Activated naive CD4-positive, alpha-beta T cell treated with anti-CD3 and anti-CD28 coated beads, Interleukin-2, amount 50 U/mL, for 72 hours (primary cell): Measurements from ENCODE around the gene OCRL. TPM values are rescaled to one million over a fixed set of nuclear protein-coding genes. Genes with fewer than 3 reads are reported as not detected.
"Not testable (repeated sequence)": the region's sequence is repeated elsewhere in the genome, so short reads cannot be mapped to it uniquely, and the experiment has no call there.

Source experiments
- ATAC-seq, 2 donors: fragments of 150-1000 bp; cut with Tn5 transposase; 2 replicates each; pipeline ENCODE4 v1.10.0; 2021; ENCODE audit warnings: mild to moderate bottlenecking in 2 of 2, moderate library complexity in 2 of 2
- DNase-seq, 2 donors: peaks; one replicate each; pipeline ENCODE4 v3.0.0; 2021 to 2022; ENCODE audit warnings: low spot score in 2 of 2
- H3K27ac Mint-ChIP-seq, 2 donors: one replicate each; pipeline ENCODE4 v1.8.0; 2022; ENCODE audit warnings: mild to moderate bottlenecking in 2 of 2, mixed read lengths in 2 of 2
- H3K36me3 Mint-ChIP-seq, 2 donors: one replicate each; pipeline ENCODE4 v1.8.0; 2022; ENCODE audit warnings: mixed read lengths in 2 of 2
- H3K9me3 Mint-ChIP-seq, 2 donors: one replicate each; pipeline ENCODE4 v1.8.0; 2022; ENCODE audit warnings: mixed read lengths in 2 of 2
- total RNA-seq, 2 donors: library from RNA; stranded (reverse); gene quantifications; one replicate each; pipeline ENCODE4 v1.2.3, GENCODE V29; 2022

OCRL gene
- total RNA-seq, 2 donors from 2014 or later: 0.96 to 3.1 TPM

DNA sequence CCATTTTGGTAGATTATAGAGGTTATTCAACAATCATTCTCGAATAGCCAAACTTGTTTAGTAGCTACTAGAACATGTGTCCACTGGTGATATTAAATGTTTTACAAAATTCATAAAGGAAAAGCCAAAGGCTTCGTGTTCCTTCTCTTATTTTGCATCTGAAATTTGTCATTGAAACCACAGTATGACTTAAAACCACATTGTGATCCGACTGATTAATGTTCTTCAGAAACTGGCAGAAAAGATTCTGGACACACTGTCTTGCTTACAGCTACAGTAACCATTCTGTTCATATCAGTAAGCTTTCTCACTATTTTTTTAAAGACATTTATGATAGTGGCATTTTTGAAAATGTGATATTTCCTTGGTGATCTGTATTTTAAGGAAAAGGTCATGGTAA, 14.2 kb upstream of the OCRL start:
- Mint-ChIP-seq H3K36me3 (no peaks in the 10 kb centered on the region), H3K27ac (no peak overlapping the region), H3K9me3 (peaks cover 0 to 5% of the 10 kb centered on the region in 2 donors)
- DNase-seq (no peak), ATAC-seq (no peak)

DNA sequence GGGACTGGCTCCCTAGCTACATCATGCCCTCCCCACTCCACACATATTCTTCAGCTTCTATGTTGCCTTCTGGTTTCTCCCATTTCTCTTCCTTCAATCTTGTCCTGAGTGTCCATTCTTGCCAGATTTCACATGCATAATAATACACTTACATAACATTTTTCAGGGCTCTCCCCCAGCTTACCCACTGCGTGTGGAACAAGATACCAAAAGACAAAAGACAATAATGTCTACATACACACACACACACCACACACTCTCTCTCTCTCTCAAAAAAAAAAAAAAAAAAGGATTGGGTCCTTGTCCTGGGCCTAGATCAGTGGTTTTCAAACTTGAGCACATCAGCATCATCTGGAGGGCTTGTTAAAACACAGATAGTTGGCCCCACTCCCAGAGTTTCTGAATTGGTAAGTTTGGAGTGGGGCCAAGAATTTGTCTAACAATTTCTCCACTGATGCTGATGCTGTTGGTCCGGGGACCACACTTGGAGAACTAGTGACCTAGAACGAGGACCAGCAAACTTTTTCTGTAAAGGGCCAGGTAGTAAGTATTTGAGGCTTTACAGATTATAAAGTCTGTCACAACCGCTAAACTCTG, 10.3 kb upstream of the OCRL start:
- Mint-ChIP-seq H3K9me3 (no peaks in the 10 kb centered on the region), H3K36me3 (no peaks in the 10 kb centered on the region), H3K27ac (no peak overlapping the region)
- ATAC-seq (no peak), DNase-seq (no peak)

DNA sequence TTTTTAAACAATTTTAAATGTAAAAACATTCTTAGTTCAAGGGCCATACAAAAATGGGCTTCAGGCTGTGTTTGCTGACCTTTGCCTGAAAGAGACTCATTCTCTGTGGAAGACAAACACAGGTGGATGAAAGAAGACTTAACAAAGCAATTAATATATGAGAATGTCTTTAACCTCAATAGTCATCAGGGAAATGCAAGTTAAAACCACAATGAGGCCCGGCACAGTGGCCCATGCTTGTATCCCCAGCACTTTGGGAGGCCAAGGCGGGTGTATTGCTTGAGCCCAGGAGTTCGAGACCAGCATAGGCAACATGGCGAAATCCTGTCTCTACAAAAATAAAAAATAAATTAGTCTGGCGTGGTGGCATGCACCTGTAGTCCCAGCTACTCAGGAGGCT, 9.6 kb upstream of the OCRL start:
- H3K27ac Mint-ChIP-seq: no peak overlapping the region
- ATAC-seq (no peak), DNase-seq (no peak)
- H3K36me3 Mint-ChIP-seq: no peaks in the 10 kb centered on the region
- H3K9me3 Mint-ChIP-seq: no peaks in the 10 kb centered on the region

DNA sequence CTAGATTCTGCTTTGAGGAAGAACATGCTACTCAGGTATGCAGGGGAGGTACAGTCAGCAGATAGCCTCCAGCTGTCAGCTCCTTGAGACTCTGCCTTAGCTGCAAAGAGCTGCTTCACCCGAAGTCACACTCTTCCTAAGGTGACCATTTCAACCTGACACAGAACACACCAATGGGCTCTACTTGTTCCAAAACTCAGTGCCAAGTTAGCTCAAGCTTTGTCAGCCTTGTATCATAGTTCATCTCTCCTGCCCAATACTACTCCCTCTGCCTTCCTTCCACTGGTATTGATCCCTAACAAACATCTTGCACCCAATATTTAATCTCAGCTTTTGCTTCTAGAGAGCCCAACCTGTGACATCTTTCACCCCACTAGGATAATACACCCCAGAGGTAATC, 8.9 kb upstream of the OCRL start:
- DNase-seq (no peak), ATAC-seq (no peak)
- Mint-ChIP-seq H3K27ac (no peak overlapping the region), H3K36me3 (no peaks in the 10 kb centered on the region), H3K9me3 (no peaks in the 10 kb centered on the region)

DNA sequence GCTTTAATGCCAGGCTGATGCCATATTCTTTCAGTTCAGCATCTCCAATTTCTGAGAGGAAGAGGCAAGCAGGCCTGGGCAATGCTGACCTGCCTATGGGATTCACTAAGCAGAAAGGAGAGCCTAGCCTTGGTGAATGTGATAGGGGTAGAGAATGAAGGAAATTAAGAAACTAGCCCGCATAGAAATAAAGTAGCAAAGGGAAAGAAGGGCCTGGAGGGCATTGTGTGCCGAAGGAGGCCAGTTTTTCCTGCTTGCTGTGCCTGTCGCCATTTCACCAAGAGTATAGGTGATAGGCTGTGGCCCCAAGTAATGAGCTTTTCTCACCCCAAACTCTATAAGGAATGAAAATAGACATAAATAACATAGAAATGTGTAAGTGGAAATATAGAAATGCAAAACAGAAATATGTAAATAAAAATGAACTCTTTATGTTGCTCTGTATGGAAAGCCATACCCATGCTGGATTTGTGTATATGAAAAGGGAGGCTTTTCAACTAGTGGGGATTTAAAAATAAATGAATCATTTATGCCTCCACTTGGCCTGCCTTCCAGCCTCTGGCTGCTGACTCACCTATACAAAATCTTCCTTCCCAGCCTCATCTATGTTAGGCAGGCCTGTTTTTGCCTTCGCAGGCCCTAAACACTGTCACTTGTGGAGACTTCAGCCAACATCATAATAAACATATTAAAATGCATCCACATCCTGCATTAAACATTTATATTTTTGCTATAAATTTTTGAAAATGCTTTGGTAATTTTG, 5.1 kb upstream of the OCRL start:
- no peak overlapping the region for H3K27ac Mint-ChIP-seq
- H3K36me3 Mint-ChIP-seq: no peaks in the 10 kb centered on the region
- DNase-seq: no peak
- H3K9me3 Mint-ChIP-seq: no peaks in the 10 kb centered on the region
- no peak for ATAC-seq

DNA sequence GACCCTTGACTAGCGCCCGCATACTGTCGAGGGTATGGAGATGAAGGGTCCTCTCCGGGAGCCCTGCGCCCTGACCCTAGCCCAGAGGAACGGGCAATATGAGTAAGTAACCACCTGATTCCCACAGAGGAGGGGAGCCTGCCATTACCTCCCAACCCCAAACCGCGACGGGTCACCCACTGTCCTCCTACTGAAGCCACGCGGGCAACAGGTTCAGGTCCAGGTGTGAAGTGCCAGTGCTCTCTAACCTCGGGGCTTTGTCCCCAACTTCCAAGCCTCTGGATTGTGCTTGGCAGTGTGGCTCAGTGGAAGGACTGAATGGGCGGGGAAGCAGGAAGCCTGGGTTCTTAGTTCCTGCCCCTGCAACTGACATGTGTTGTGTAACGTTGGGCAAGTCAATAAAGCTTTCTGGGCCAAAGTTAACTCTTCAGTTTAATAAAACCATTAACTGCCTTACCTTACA, 694 bp downstream of the OCRL start:
- H3K36me3 Mint-ChIP-seq: no peaks in the 10 kb centered on the region
- H3K27ac Mint-ChIP-seq: no peak overlapping the region
- peak; percentile 32 to 73 for ATAC-seq

DNA sequence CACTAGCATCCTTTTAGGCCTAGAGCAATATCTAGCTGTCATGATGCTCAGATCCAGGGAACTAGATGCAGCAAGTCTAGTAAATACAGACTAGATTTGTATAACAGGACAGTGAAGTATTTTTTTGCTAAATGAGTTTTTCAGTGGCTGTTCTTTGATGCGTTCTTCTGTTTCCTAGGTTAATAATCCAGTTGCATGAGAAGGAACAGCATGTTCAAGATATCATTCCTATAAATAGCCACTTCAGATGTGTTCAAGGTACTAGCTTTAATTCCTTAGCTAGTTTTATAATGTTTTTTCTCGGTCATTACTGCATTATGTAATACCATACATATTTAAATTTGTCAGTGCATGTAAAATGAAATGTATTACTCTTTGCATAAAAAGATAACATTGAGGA, 4.7 kb downstream of the OCRL start:
- no peaks in the 10 kb centered on the region for H3K36me3 Mint-ChIP-seq
- H3K9me3 Mint-ChIP-seq: no peaks in the 10 kb centered on the region
- ATAC-seq: no peak
- H3K27ac Mint-ChIP-seq: no peak overlapping the region
- DNase-seq: no peak

More for the DNA sequence above, 694 bp downstream of the OCRL start:
- H3K9me3 Mint-ChIP-seq: no peaks in the 10 kb centered on the region
- DNase-seq: no peak

DNA sequence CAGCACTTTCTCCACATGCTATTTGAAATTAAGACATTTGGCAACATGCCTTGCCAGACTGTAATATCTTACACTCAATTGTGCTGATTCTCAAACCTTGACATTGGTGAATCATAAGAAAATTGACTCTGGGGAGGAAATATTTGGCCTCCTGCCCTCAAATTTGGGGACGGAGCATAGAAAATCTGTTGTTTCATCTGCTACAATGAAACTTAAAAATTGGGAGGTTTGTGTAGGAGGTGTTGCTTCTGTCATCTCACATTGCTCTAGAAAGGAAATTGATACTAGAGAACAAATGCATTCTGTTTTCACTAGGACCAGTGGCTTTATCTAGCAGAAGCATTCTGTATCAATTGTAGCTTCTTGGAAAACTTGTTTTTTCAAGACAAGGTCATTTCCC, 5.3 kb downstream of the OCRL start:
- Mint-ChIP-seq H3K27ac (no peak overlapping the region), H3K36me3 (no peaks in the 10 kb centered on the region), H3K9me3 (no peaks in the 10 kb centered on the region)
- ATAC-seq: peak in 1 of 2 donors; percentile 69
- DNase-seq: no peak

DNA sequence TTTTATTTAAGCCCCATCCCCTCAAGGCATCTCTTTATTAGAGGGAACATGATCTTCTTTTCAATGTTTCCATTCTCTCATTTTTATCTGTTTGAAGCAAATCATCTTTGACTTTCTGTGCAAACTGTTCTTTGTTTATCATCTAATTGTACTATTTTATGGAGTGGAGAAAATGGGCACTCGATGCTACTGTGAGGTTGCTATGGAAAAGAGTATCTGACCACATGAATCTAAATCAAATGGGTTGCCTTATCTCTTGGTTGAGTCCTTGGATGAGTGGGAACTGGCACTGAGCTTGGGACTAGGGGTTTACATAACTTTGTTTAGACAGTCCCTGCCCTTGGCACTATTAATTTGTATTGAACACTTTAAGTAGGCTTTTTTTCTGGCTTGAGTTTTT, 9.1 kb downstream of the OCRL start:
- Mint-ChIP-seq H3K36me3 (no peaks in the 10 kb centered on the region), H3K27ac (no peak overlapping the region), H3K9me3 (no peaks in the 10 kb centered on the region)
- no peak for DNase-seq
- no peak for ATAC-seq

DNA sequence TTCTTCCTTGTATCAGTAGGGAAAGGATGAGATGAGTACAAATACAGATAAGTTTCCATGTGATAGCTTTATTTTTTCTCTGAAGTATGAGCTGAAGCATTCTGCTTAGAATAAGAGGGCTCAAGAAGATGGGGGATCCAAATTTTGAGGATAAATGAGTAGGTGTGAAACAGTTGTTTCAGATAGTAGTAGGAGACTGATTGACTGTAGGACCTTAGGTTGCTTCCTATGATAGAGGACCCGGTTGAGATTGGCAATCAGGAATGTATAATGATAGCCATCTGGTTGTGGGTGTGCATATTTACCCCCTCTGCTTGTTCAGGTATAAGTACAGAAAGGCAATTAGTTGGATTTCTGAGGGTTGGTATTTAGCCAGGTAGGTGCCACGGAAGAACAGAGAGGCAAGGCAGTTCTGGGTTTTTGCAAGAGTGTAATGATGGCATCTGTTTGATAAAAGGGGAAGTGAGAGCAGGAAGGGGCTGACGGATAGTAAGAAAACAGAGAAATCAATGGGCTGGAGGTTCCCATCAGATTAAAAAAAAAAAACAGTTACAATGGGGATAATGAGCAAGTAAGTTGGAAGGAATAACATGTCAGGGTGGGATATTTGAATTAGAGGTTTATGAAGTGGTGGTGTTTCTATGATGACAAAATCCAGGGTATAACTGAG, 13.7 kb downstream of the OCRL start:
- DNase-seq (no peak), ATAC-seq (no peak)
- no peaks in the 10 kb centered on the region for H3K36me3 Mint-ChIP-seq
- H3K27ac Mint-ChIP-seq: no peak overlapping the region
- H3K9me3 Mint-ChIP-seq: no peaks in the 10 kb centered on the region

DNA sequence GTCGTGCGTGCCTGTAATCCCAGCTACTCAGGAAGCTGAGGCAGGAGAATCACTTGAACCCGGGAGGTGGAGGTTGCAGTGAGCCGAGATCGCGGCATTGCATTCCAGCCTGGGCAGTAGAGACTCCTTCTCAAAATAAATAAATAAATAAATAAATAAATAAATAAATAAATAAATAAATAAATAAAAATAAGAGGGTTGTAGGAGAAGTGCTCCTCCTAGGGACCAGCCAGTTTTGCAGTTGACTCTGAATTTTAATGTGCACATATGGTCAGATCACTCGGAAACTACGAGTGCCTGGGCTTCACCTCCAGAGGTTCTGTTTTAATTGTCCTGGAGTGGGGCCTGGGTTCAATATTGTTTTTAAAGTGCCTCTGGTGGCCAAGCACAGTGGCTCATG, 14.8 kb downstream of the OCRL start:
- not testable (repeated sequence) for H3K9me3 Mint-ChIP-seq, DNase-seq, ATAC-seq, H3K27ac Mint-ChIP-seq, H3K36me3 Mint-ChIP-seq

DNA sequence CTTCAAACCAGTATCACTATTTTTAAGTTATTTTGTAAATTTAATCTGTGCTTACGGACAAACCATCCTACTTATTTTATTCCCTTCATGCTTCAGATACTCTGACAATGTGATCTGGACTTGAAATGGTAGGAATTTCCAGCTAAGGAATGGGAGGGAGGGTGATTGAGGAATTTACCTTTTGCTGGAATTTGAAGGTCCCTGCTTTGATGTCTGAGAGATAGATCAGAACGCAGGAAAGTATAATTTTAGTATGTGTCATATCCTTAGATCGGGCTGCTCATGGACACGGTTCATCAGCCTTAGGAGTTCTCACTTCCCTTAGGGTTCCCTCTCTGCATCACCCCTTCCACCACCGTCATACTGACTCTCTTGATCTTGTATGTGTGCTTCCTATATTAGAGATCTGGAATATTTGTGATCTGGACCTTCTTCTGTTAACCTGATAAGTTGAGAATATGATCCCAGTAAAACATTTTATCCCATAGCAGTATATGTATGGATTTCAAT, 16.8 kb downstream of the OCRL start:
- no peak for ATAC-seq
- Mint-ChIP-seq H3K9me3 (no peaks in the 10 kb centered on the region), H3K36me3 (no peaks in the 10 kb centered on the region), H3K27ac (no peak overlapping the region)
- DNase-seq: no peak

DNA sequence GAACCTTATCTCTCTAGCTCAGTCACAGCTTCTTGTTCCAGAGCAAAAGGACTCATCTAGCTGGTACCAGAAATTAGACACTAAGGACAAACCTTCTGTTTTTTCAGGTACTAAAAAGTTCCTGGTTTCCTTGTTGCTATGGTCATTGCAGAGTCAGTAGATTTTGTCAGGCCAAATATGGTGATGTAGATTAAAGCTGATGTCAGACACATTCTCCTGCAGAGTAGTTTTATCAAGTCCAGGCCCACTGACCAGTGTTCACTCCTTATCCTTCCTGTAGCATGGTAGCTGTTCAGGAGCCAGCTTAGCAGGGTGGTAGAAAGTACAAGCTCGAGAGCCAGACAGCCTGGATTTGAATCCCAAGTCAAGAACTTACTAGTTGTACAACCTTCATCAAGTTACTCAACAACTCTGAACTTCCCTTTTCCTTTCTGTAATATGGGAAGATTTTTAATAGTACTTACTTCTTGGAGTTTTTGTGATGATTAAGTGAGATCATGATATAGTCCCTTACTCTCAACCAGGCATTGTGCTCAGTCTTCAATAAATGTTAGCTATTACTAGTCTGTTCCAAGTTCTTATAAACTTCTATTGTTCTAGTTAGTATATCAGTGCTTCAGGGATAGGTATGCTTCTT, 17.9 kb downstream of the OCRL start:
- Mint-ChIP-seq H3K9me3 (no peaks in the 10 kb centered on the region), H3K27ac (no peak overlapping the region), H3K36me3 (peaks cover 0 to 8% of the 10 kb centered on the region in 2 donors)
- no peak for ATAC-seq
- no peak for DNase-seq

DNA sequence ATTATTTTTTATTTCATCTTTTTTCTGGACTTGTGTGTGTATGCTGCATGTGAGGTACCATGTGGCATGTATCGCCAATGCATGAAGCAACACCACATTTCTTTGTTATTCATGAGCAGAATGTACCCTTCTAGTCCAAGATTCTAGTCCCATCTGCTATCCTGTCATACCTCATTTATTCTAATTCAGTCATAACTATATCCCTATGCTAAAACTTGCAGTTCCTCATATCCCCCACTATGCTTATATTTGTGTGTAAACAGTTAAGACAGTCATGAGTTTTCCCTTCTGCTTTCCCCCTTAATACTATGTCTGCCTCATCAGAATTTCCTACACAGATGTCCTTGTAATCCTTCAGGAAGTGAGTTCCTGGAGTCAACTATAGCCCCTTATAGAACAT, 19.7 kb downstream of the OCRL start:
- H3K36me3 Mint-ChIP-seq: peaks cover 0 to 8% of the 10 kb centered on the region in 2 donors

DNA sequence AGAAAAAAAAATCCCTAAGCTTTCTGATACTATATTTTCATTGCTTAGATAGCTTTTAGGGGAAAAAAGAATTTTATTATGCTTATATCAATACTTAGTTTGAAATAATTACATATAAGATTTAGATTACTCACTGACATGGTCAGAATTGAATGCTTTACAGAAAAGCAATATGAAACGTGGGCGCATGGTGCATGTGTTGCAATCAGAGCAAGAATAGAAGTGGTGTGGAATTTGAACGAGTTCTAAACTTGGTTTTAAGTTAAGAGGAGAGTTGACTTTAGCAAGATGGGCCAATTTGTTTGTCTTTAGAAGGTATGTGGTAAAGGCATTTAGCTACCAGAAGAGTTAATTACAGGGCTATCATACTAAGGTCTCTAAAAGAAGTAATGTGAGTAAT, 21.4 kb downstream of the OCRL start:
- Mint-ChIP-seq H3K36me3 (peaks cover 0 to 8% of the 10 kb centered on the region in 2 donors), H3K27ac (no peak overlapping the region), H3K9me3 (no peaks in the 10 kb centered on the region)
- DNase-seq: no peak
- ATAC-seq: no peak

More for the DNA sequence above, 19.7 kb downstream of the OCRL start:
- ATAC-seq: no peak
- Mint-ChIP-seq H3K27ac (no peak overlapping the region), H3K9me3 (no peaks in the 10 kb centered on the region)
- DNase-seq: no peak

DNA sequence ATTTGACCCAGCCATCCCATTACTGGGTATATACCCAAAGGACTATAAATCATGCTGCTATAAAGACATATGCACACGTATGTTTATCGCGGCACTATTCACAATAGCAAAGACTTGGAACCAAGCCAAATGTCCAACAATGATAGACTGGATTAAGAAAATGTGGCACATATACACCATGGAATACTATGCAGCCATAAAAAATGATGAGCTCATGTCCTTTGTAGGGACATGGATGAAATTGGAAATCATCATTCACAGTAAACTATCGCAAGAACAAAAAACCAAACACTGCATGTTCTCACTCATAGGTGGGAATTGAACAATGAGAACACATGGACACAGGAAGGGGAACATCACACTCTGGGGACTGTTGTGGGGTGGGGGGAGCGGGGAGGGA, 24.3 kb downstream of the OCRL start:
- not testable (repeated sequence) for H3K27ac Mint-ChIP-seq, DNase-seq, H3K9me3 Mint-ChIP-seq, ATAC-seq
- H3K36me3 Mint-ChIP-seq: peaks cover 0 to 14% of the 10 kb centered on the region in 2 donors

DNA sequence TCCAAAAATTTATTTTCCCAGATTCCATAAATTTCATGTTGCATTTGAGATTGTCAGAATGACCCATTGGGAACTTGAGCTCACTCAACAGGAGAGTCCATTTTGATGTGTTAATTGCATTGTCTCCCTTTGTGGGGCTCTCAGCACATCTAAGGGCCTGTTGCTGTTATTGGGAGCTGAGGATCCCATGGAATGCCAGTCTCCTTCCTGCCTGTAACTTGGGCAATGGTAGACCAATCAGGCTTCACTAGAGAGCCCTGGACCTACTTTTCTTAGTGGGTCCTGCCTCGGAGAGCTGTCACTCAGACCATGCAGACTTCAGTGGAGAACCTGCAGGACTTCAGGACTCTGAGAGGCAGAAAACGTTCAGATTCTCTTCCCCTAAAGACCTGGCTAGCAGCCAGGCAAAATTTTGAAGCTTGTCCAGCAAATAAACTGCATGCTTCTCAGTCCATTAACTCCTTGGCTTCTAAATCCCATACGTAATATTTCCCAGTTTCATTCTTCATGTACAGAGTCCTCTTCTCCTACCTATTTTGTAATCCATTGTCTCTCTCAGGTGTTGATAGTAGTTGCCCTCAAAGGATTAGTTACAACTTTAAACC, 25.1 kb downstream of the OCRL start:
- no peak for DNase-seq
- Mint-ChIP-seq H3K9me3 (no peaks in the 10 kb centered on the region), H3K36me3 (peaks cover 0 to 14% of the 10 kb centered on the region in 2 donors), H3K27ac (no peak overlapping the region)
- no peak for ATAC-seq
